Activated T-cell treated with anti-CD3 and anti-CD28 coated beads, Interleukin-2, amount 50 U/mL, for 4 hours (primary cell): ENCODE measurements around the gene RIOK1. TPM values are rescaled to one million over a fixed set of nuclear protein-coding genes. Genes with fewer than 3 reads are reported as not detected.
A peak's percentile ranks its signal among the peaks of the same experiment; 100 is the strongest.
"Not testable (repeated sequence)": the region's sequence is repeated elsewhere in the genome, so short reads cannot be mapped to it uniquely, and the experiment has no call there.

Experiments used
- ATAC-seq, 2 donors: fragments of 200-7000 bp; cut with Tn5 transposase; one replicate each; pipeline ENCODE4 v1.10.0; 2021
- DNase-seq: peaks from one replicate; pipeline ENCODE4 v3.0.0-alpha.2; 2020
- H3K27me3 Mint-ChIP-seq: one replicate; pipeline ENCODE4 v1.8.0; 2021; ENCODE audit warnings: low read depth, mixed read lengths
- H3K36me3 Mint-ChIP-seq: one replicate; pipeline ENCODE4 v1.8.0; 2022; ENCODE audit warnings: mixed read lengths; ENCODE audit not compliant: insufficient read depth
- H3K4me1 Mint-ChIP-seq: one replicate; pipeline ENCODE4 v1.8.0; 2021; ENCODE audit warnings: low read depth, mixed read lengths
- H3K4me3 Mint-ChIP-seq: one replicate; pipeline ENCODE4 v1.8.0; 2021; ENCODE audit warnings: mild to moderate bottlenecking, moderate library complexity, mixed read lengths
- H3K9me3 Mint-ChIP-seq: one replicate; pipeline ENCODE4 v1.8.0; 2021; ENCODE audit warnings: mixed read lengths
- total RNA-seq, 3 donors: library from RNA; stranded (reverse); gene quantifications; one replicate each; pipeline ENCODE4 v1.2.1, GENCODE V29; 2021

RIOK1 gene
- 10 to 100 TPM; 92.6 to 99.1 (median 95.9) TPM for total RNA-seq

- Mint-ChIP-seq H3K9me3 (no peaks in the 10 kb centered on the region), H3K36me3 (peaks cover 19% of the 10 kb centered on the region), H3K27me3 (no peaks in the 10 kb centered on the region), H3K4me1 (peaks cover 41% of the 10 kb centered on the region), H3K4me3 (peak within 1 kb of the TSS; percentile 96)
- DNase-seq (peak; percentile 94), ATAC-seq (peak; percentile 96)
These were observed at the start of gene RIOK1, which contains the start of gene CAGE1 for GRCh38 chr6:7389451-7390225. RIOK1 (plus strand) TSS chr6:7389808; CDS start chr6:7390003, 195 bp downstream. CAGE1 (minus strand) TSS chr6:7389742; CDS start chr6:7387173, 2,569 bp downstream.

- Mint-ChIP-seq H3K4me3 (no peak overlapping the region), H3K9me3 (no peaks in the 10 kb centered on the region), H3K36me3 (no peaks in the 10 kb centered on the region), H3K27me3 (peaks cover 11% of the 10 kb centered on the region), H3K4me1 (no peaks in the 10 kb centered on the region)
- DNase-seq (no peak), ATAC-seq (no peak)
These were observed 48.3 kb upstream of the RIOK1 start for GRCh38 chr6:7341271-7341670.

- Mint-ChIP-seq H3K36me3 (no peaks in the 10 kb centered on the region), H3K4me1 (no peaks in the 10 kb centered on the region), H3K27me3 (peaks cover 11% of the 10 kb centered on the region), H3K9me3 (no peaks in the 10 kb centered on the region), H3K4me3 (no peak overlapping the region)
- peak in 1 of 2 donors; percentile 43 for ATAC-seq
- DNase-seq, result no peak
These were observed 47.4 kb upstream of the RIOK1 start for GRCh38 chr6:7341989-7342742.

- Mint-ChIP-seq H3K4me3 (no peak overlapping the region), H3K4me1 (no peaks in the 10 kb centered on the region), H3K27me3 (peaks cover 16% of the 10 kb centered on the region), H3K9me3 (no peaks in the 10 kb centered on the region), H3K36me3 (no peaks in the 10 kb centered on the region)
- ATAC-seq (no peak), DNase-seq (no peak)
These were observed 45.8 kb upstream of the RIOK1 start for GRCh38 chr6:7343546-7344475.

GRCh38 chr6:7344773-7345450, 44.7 kb upstream of the RIOK1 start:
- not testable (repeated sequence) for H3K4me3 Mint-ChIP-seq, H3K4me1 Mint-ChIP-seq, H3K36me3 Mint-ChIP-seq, DNase-seq, H3K9me3 Mint-ChIP-seq
- peak in 1 of 2 donors; percentile 61 for ATAC-seq
- H3K27me3 Mint-ChIP-seq, result peaks cover 16% of the 10 kb centered on the region

- ATAC-seq, DNase-seq, H3K4me1 Mint-ChIP-seq, H3K9me3 Mint-ChIP-seq, H3K4me3 Mint-ChIP-seq, H3K36me3 Mint-ChIP-seq: not testable (repeated sequence)
- peaks cover 14% of the 10 kb centered on the region for H3K27me3 Mint-ChIP-seq
These were observed 42.0 kb upstream of the RIOK1 start for GRCh38 chr6:7347551-7347997.

GRCh38 chr6:7350591-7350990, 39.0 kb upstream of the RIOK1 start:
- not testable (repeated sequence) for H3K4me3 Mint-ChIP-seq, H3K27me3 Mint-ChIP-seq, H3K4me1 Mint-ChIP-seq, H3K9me3 Mint-ChIP-seq, ATAC-seq, H3K36me3 Mint-ChIP-seq, DNase-seq

GRCh38 chr6:7351916-7352315, 37.7 kb upstream of the RIOK1 start:
- H3K4me3 Mint-ChIP-seq, H3K27me3 Mint-ChIP-seq, DNase-seq, H3K9me3 Mint-ChIP-seq, H3K4me1 Mint-ChIP-seq, ATAC-seq, H3K36me3 Mint-ChIP-seq: not testable (repeated sequence)

GRCh38 chr6:7367408-7367807, 22.2 kb upstream of the RIOK1 start:
- ATAC-seq (no peak), DNase-seq (no peak)
- Mint-ChIP-seq H3K36me3 (no peaks in the 10 kb centered on the region), H3K27me3 (peaks cover 4% of the 10 kb centered on the region), H3K4me1 (no peaks in the 10 kb centered on the region), H3K9me3 (no peaks in the 10 kb centered on the region), H3K4me3 (no peak overlapping the region)

GRCh38 chr6:7373739-7374138, 15.9 kb upstream of the RIOK1 start:
- DNase-seq (no peak), ATAC-seq (no peak)
- Mint-ChIP-seq H3K27me3 (no peaks in the 10 kb centered on the region), H3K36me3 (no peaks in the 10 kb centered on the region), H3K4me1 (no peaks in the 10 kb centered on the region), H3K9me3 (no peaks in the 10 kb centered on the region), H3K4me3 (no peak overlapping the region)

- Mint-ChIP-seq H3K27me3 (no peaks in the 10 kb centered on the region), H3K36me3 (no peaks in the 10 kb centered on the region), H3K4me1 (no peaks in the 10 kb centered on the region), H3K9me3 (no peaks in the 10 kb centered on the region), H3K4me3 (no peak overlapping the region)
- DNase-seq (no peak), ATAC-seq (no peak)
These were observed 11.6 kb upstream of the RIOK1 start for GRCh38 chr6:7377961-7378360.

GRCh38 chr6:7378740-7379139, 10.9 kb upstream of the RIOK1 start:
- Mint-ChIP-seq H3K27me3 (no peaks in the 10 kb centered on the region), H3K9me3 (no peaks in the 10 kb centered on the region), H3K4me1 (no peaks in the 10 kb centered on the region), H3K36me3 (no peaks in the 10 kb centered on the region), H3K4me3 (no peak overlapping the region)
- DNase-seq (no peak), ATAC-seq (no peak)

- DNase-seq, result no peak
- H3K36me3 Mint-ChIP-seq, result no peaks in the 10 kb centered on the region
- H3K27me3 Mint-ChIP-seq, result no peaks in the 10 kb centered on the region
- no peaks in the 10 kb centered on the region for H3K9me3 Mint-ChIP-seq
- no peak overlapping the region for H3K4me3 Mint-ChIP-seq
- no peak for ATAC-seq
- H3K4me1 Mint-ChIP-seq, result no peaks in the 10 kb centered on the region
These were observed 8.5 kb upstream of the RIOK1 start for GRCh38 chr6:7381092-7381491.

GRCh38 chr6:7389162-7389450, 502 bp upstream of the RIOK1 start:
- Mint-ChIP-seq H3K4me3 (peak overlapping the region; percentile 96), H3K27me3 (no peaks in the 10 kb centered on the region), H3K9me3 (no peaks in the 10 kb centered on the region), H3K36me3 (peaks cover 15% of the 10 kb centered on the region), H3K4me1 (peaks cover 41% of the 10 kb centered on the region)
- ATAC-seq (no peak), DNase-seq (no peak)
